ENCODE results near the gene CYTH1. TPM values are rescaled to one million over a fixed set of nuclear protein-coding genes. Genes with fewer than 3 reads are reported as not detected.
A peak's percentile ranks its signal among the peaks of the same experiment; 100 is the strongest.

CYTH1 gene, protein sequence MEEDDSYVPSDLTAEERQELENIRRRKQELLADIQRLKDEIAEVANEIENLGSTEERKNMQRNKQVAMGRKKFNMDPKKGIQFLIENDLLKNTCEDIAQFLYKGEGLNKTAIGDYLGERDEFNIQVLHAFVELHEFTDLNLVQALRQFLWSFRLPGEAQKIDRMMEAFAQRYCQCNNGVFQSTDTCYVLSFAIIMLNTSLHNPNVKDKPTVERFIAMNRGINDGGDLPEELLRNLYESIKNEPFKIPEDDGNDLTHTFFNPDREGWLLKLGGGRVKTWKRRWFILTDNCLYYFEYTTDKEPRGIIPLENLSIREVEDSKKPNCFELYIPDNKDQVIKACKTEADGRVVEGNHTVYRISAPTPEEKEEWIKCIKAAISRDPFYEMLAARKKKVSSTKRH
- total RNA-seq, result 79.2 to 155 TPM (median 80.8 TPM) in 3 replicates
- long read RNA-seq, full-length matches to known transcripts, result 48 of 64 reads
- long read RNA-seq, partial matches to known transcripts, result 11 of 64 reads
- long read RNA-seq, other reads (novel, unspliced or antisense), result 5 of 64 reads

DNA sequence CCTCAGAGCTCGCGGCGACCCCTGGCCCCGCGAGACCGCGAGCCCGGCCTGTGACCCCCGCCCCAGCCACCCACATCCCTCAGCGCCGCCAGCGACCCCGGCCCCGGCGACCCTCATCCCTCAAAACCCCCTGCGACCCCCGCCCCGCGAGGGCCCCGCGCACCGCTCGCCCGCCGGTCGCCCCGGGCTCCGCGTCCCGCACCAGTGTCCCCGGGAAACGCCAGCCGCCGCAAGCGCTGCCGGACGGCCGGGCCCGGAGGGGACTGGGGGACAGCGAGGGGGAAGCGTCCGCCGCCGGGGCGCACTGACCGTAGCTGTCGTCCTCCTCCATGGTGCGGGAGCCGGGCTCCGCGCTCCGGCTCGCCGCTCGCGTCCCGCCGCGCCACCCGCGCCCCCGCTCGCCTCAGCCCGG is at the start of gene CYTH1:
TSS of gene CYTH1 (minus strand) at position 381 of the 412 bp plus-strand sequence. CDS start at position 331, 50 bp downstream.
- TF ChIP-seq, protein P1, sequence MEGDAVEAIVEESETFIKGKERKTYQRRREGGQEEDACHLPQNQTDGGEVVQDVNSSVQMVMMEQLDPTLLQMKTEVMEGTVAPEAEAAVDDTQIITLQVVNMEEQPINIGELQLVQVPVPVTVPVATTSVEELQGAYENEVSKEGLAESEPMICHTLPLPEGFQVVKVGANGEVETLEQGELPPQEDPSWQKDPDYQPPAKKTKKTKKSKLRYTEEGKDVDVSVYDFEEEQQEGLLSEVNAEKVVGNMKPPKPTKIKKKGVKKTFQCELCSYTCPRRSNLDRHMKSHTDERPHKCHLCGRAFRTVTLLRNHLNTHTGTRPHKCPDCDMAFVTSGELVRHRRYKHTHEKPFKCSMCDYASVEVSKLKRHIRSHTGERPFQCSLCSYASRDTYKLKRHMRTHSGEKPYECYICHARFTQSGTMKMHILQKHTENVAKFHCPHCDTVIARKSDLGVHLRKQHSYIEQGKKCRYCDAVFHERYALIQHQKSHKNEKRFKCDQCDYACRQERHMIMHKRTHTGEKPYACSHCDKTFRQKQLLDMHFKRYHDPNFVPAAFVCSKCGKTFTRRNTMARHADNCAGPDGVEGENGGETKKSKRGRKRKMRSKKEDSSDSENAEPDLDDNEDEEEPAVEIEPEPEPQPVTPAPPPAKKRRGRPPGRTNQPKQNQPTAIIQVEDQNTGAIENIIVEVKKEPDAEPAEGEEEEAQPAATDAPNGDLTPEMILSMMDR (IDR thresholded peaks at IDR 0.05), result no peak
- Mint-ChIP-seq H3K36me3 (ENCODE audit: low read depth) (no peaks in the 10 kb centered on the region), H3K27me3 (ENCODE audit: low read depth) (no peaks in the 10 kb centered on the region), H3K27ac (ENCODE audit: unreplicated experiment) (peak within 1 kb of the TSS; percentile 81), H3K4me1 (ENCODE audit: low read depth) (peaks cover 24% of the 10 kb centered on the region), H3K9me3 (ENCODE audit: low read depth) (no peaks in the 10 kb centered on the region), H3K4me3 (ENCODE audit: unreplicated experiment) (peak within 1 kb of the TSS; percentile 81)
- no peak for DNase-seq (ENCODE audit: low spot score)

DNA sequence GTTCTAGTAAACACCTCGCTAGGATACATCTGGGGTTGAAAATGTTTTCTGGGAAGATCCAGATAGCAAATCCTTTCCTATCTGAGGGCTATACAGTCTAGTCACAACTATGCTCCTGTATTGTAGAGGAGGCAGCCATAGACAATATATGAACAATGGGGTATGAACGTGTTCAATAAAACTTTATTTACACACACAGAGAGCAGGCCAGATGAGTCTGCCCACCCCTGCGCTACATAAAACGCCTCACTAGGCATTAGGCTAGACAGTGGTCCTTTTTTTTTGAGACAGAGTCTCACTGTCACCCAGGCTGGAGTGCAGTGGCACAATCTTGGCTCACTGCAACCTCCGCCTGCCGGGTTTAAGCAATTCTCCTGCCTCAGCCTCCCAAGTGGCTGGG is 47.4 kb upstream of the CYTH1 start:
- no peak for DNase-seq (ENCODE audit: low spot score)
- Mint-ChIP-seq H3K27me3 (ENCODE audit: low read depth) (no peaks in the 10 kb centered on the region), H3K9me3 (ENCODE audit: low read depth) (no peaks in the 10 kb centered on the region), H3K36me3 (ENCODE audit: low read depth) (peaks cover 47% of the 10 kb centered on the region), H3K27ac (ENCODE audit: unreplicated experiment) (no peak overlapping the region), H3K4me1 (ENCODE audit: low read depth) (peaks cover 13% of the 10 kb centered on the region), H3K4me3 (ENCODE audit: unreplicated experiment) (no peak overlapping the region)
- TF ChIP-seq, protein P1 (IDR thresholded peaks at IDR 0.05), result no peak

GRCh38 chr17:78828470-78829185 is 46.6 kb upstream of the CYTH1 start:
- Mint-ChIP-seq H3K36me3 (ENCODE audit: low read depth) (peaks cover 49% of the 10 kb centered on the region), H3K4me3 (ENCODE audit: unreplicated experiment) (no peak overlapping the region), H3K4me1 (ENCODE audit: low read depth) (peaks cover 14% of the 10 kb centered on the region), H3K27ac (ENCODE audit: unreplicated experiment) (peak overlapping the region; percentile 43), H3K9me3 (ENCODE audit: low read depth) (no peaks in the 10 kb centered on the region), H3K27me3 (ENCODE audit: low read depth) (no peaks in the 10 kb centered on the region)
- DNase-seq (ENCODE audit: low spot score), result no peak
- TF ChIP-seq, protein P1 (IDR thresholded peaks at IDR 0.05), result peak; percentile 63

- peaks cover 40% of the 10 kb centered on the region for H3K36me3 Mint-ChIP-seq (ENCODE audit: low read depth)
- DNase-seq (ENCODE audit: low spot score), result no peak
- no peak overlapping the region for H3K4me3 Mint-ChIP-seq (ENCODE audit: unreplicated experiment)
- H3K27me3 Mint-ChIP-seq (ENCODE audit: low read depth), result no peaks in the 10 kb centered on the region
- TF ChIP-seq, protein P1 (IDR thresholded peaks at IDR 0.05), result no peak
- H3K27ac Mint-ChIP-seq (ENCODE audit: unreplicated experiment), result peak overlapping the region; percentile 91
- peaks cover 30% of the 10 kb centered on the region for H3K4me1 Mint-ChIP-seq (ENCODE audit: low read depth)
- H3K9me3 Mint-ChIP-seq (ENCODE audit: low read depth), result no peaks in the 10 kb centered on the region
Observed at GRCh38 chr17:78826836-78827509, 44.9 kb upstream of the CYTH1 start.

DNA sequence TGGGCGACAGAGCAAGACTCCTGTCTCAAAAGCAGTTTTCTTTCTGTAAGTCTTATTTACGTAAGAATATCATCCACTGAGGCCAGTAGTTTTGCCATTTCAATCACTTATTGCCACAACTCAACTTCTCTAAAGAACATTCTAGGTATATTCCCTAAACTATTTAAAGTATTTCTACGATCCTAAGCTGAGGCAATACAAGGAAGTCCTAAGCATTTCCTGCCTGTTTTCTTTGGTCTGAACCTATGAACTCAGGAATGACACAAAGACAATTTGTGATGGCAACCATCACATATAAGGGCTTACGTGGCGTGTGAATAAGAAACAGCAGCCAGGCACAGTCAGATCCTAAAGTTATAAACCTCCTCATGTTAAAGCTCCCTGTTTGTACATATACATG is 44.3 kb upstream of the CYTH1 start:
- Mint-ChIP-seq H3K36me3 (ENCODE audit: low read depth) (peaks cover 42% of the 10 kb centered on the region), H3K4me1 (ENCODE audit: low read depth) (peaks cover 32% of the 10 kb centered on the region), H3K9me3 (ENCODE audit: low read depth) (no peaks in the 10 kb centered on the region), H3K4me3 (ENCODE audit: unreplicated experiment) (no peak overlapping the region), H3K27ac (ENCODE audit: unreplicated experiment) (peak overlapping the region; percentile 91), H3K27me3 (ENCODE audit: low read depth) (no peaks in the 10 kb centered on the region)
- TF ChIP-seq, protein P1 (IDR thresholded peaks at IDR 0.05), result no peak
- DNase-seq (ENCODE audit: low spot score), result no peak
